OCI-LY7 (cell line): ENCODE data around the gene SLC8B1.

Experiments
- CTCF ChIP-seq: fragments of 200-600 bp; sonication (generic); conservative IDR thresholded peaks from 2 replicates; pipeline ENCODE4 v1.5.1; 2014; ENCODE audit warnings: mild to moderate bottlenecking, antibody characterized with exemption, low read length, moderate library complexity, mixed read lengths
- EZH2phosphoT487 ChIP-seq: fragments of 200-600 bp; sonication (generic); IDR thresholded peaks from 2 replicates; pipeline ENCODE4 v1.6.1; 2018; ENCODE audit warnings: low read depth, borderline replicate concordance, mild to moderate bottlenecking, mixed run types, antibody characterized with exemption, low read length, moderate library complexity, mixed read lengths

GRCh38 chr12:113378291-113378690 is 43.4 kb upstream of the SLC8B1 start:
- TF ChIP-seq CTCF: no peak
- TF ChIP-seq EZH2phosphoT487: no peak
